ENCODE results near the gene TUBA4A. TPM values are rescaled to one million over a fixed set of nuclear protein-coding genes. Genes with fewer than 3 reads are reported as not detected.
A peak's percentile ranks its signal among the peaks of the same experiment; 100 is the strongest.
"Not testable (repeated sequence)": the region's sequence is repeated elsewhere in the genome, so short reads cannot be mapped to it uniquely, and the experiment has no call there.

Gene TUBA4A
- polyA plus RNA-seq, 3 donors: 27.7 to 111 (median 37.9) TPM

GRCh38 chr2:219277703-219278654 is 24.3 kb upstream of the TUBA4A start:
- peak in 5 of 11 donors; percentile 63 to 77 (median 70) for DNase-seq (ENCODE audit: extremely low read depth in 1 of 11, low read depth in 9 of 11, low spot score in 4 of 11)

- DNase-seq (ENCODE audit: extremely low read depth in 1 of 11, low read depth in 9 of 11, low spot score in 4 of 11): peak in 1 of 11 donors; percentile 32
Observed at GRCh38 chr2:219274361-219274921, 20.7 kb upstream of the TUBA4A start.

- DNase-seq (ENCODE audit: extremely low read depth in 1 of 11, low read depth in 9 of 11, low spot score in 4 of 11): no peak
Observed at GRCh38 chr2:219273937-219274336, 20.2 kb upstream of the TUBA4A start.

GRCh38 chr2:219272995-219273394 is 19.3 kb upstream of the TUBA4A start:
- no peak for DNase-seq (ENCODE audit: extremely low read depth in 1 of 11, low read depth in 9 of 11, low spot score in 4 of 11)

GRCh38 chr2:219272356-219272755 is 18.6 kb upstream of the TUBA4A start:
- DNase-seq (ENCODE audit: extremely low read depth in 1 of 11, low read depth in 9 of 11, low spot score in 4 of 11): no peak

GRCh38 chr2:219271021-219271420 is 17.3 kb upstream of the TUBA4A start:
- DNase-seq (ENCODE audit: extremely low read depth in 1 of 11, low read depth in 9 of 11, low spot score in 4 of 11): no peak

GRCh38 chr2:219270055-219270372 is 16.3 kb upstream of the TUBA4A start:
- DNase-seq (ENCODE audit: extremely low read depth in 1 of 11, low read depth in 9 of 11, low spot score in 4 of 11): no peak

- DNase-seq (ENCODE audit: extremely low read depth in 1 of 11, low read depth in 9 of 11, low spot score in 4 of 11): peak in 1 of 11 donors; percentile 72
Observed at GRCh38 chr2:219269362-219270054, 15.8 kb upstream of the TUBA4A start.

- no peak for DNase-seq (ENCODE audit: extremely low read depth in 1 of 11, low read depth in 9 of 11, low spot score in 4 of 11)
Observed at GRCh38 chr2:219268294-219268693, 14.6 kb upstream of the TUBA4A start.

- no peak for DNase-seq (ENCODE audit: extremely low read depth in 1 of 11, low read depth in 9 of 11, low spot score in 4 of 11)
Observed at GRCh38 chr2:219266886-219267285, 13.2 kb upstream of the TUBA4A start.

- no peak for DNase-seq (ENCODE audit: extremely low read depth in 1 of 11, low read depth in 9 of 11, low spot score in 4 of 11)
Observed at GRCh38 chr2:219266232-219266631, 12.5 kb upstream of the TUBA4A start.

- DNase-seq (ENCODE audit: extremely low read depth in 1 of 11, low read depth in 9 of 11, low spot score in 4 of 11): no peak
Observed at GRCh38 chr2:219261024-219261855, 7.5 kb upstream of the TUBA4A start.

GRCh38 chr2:219258942-219259341 is 5.2 kb upstream of the TUBA4A start:
- not testable (repeated sequence) for DNase-seq (ENCODE audit: extremely low read depth in 1 of 11, low read depth in 9 of 11, low spot score in 4 of 11)

- no peak for DNase-seq (ENCODE audit: extremely low read depth in 1 of 11, low read depth in 9 of 11, low spot score in 4 of 11)
Observed at GRCh38 chr2:219254590-219255201, 978 bp upstream of the TUBA4A start.

GRCh38 chr2:219252900-219253752 is 592 bp downstream of the TUBA4A start, which contains the start of gene TUBA4B:
TSS of gene TUBA4B (plus strand) at chr2:219253243. CDS start at chr2:219253408, 165 bp downstream.
- no peak for DNase-seq (ENCODE audit: extremely low read depth in 1 of 11, low read depth in 9 of 11, low spot score in 4 of 11)

GRCh38 chr2:219252570-219252899 is 1.2 kb downstream of the TUBA4A start:
- DNase-seq (ENCODE audit: extremely low read depth in 1 of 11, low read depth in 9 of 11, low spot score in 4 of 11): no peak

GRCh38 chr2:219252084-219252483 is 1.6 kb downstream of the TUBA4A start:
- DNase-seq (ENCODE audit: extremely low read depth in 1 of 11, low read depth in 9 of 11, low spot score in 4 of 11): no peak

- no peak for DNase-seq (ENCODE audit: extremely low read depth in 1 of 11, low read depth in 9 of 11, low spot score in 4 of 11)
Observed at GRCh38 chr2:219251656-219252055, 2.1 kb downstream of the TUBA4A start.
